NB4 (cell line): Measurements from ENCODE around the gene KRT7.

Experiments used
- DNase-seq: peaks from one replicate; pipeline ENCODE4 v3.0.0; 2010; ENCODE audit warnings: low read depth
- H3K4me3 ChIP-seq: one replicate; pipeline ENCODE4 v1.5.1; 2011; ENCODE audit warnings: mild to moderate bottlenecking, low read depth, low read length, moderate library complexity
- CTCF ChIP-seq: IDR thresholded peaks from one replicate; pipeline ENCODE4 v1.5.1; 2012; ENCODE audit warnings: low read depth, low read length
- MAX ChIP-seq: IDR thresholded peaks from 2 replicates; pipeline ENCODE4 v1.6.1; 2011; ENCODE audit warnings: low read depth, low read length
- MYC ChIP-seq: IDR thresholded peaks from 2 replicates; pipeline ENCODE4 v1.6.1; 2011; ENCODE audit warnings: low read depth, low read length
- POLR2A ChIP-seq: IDR thresholded peaks from 2 replicates; pipeline ENCODE4 v1.6.1; 2011; ENCODE audit warnings: mild to moderate bottlenecking; ENCODE audit not compliant: insufficient read length; ENCODE audit errors: extremely low read depth

The KRT7 gene

GRCh38 chr12:52210186-52210924 lies 22.7 kb upstream of the KRT7 start:
- TF ChIP-seq MYC (no peak), POLR2A (no peak), CTCF (no peak), MAX (no peak)
- DNase-seq, result peak; percentile 25
- H3K4me3 ChIP-seq, result no peak overlapping the region

- H3K4me3 ChIP-seq, result no peak overlapping the region
- TF ChIP-seq CTCF, result no peak
- no peak for TF ChIP-seq MYC
- no peak for TF ChIP-seq POLR2A
- no peak for TF ChIP-seq MAX
- no peak for DNase-seq
Observed at GRCh38 chr12:52210925-52211650, 22.0 kb upstream of the KRT7 start.

- H3K4me3 ChIP-seq, result no peak overlapping the region
- TF ChIP-seq POLR2A, result no peak
- no peak for TF ChIP-seq MYC
- TF ChIP-seq MAX, result no peak
- no peak for DNase-seq
Observed at GRCh38 chr12:52211716-52212585, 21.1 kb upstream of the KRT7 start.

- no peak for TF ChIP-seq CTCF
- no peak for TF ChIP-seq MYC
- no peak for TF ChIP-seq MAX
- TF ChIP-seq POLR2A, result no peak
- H3K4me3 ChIP-seq, result no peak overlapping the region
- no peak for DNase-seq
Observed at GRCh38 chr12:52212701-52213563, 20.1 kb upstream of the KRT7 start.

- H3K4me3 ChIP-seq, result no peak overlapping the region
- DNase-seq, result peak; percentile 83
- peak; percentile 66 for TF ChIP-seq MAX
- TF ChIP-seq POLR2A, result no peak
- peak; percentile 99 for TF ChIP-seq CTCF
Observed at GRCh38 chr12:52213564-52214420, 19.3 kb upstream of the KRT7 start.
